HK-2 (cell line): ENCODE measurements around the gene RNF181.
"Not testable (repeated sequence)": the region's sequence is repeated elsewhere in the genome, so short reads cannot be mapped to it uniquely, and the experiment has no call there.

Experiments used
- DNase-seq: peaks from one replicate; pipeline ENCODE4 v3.0.0-alpha.2; 2018; ENCODE audit not compliant: unreplicated experiment

RNF181 gene, protein sequence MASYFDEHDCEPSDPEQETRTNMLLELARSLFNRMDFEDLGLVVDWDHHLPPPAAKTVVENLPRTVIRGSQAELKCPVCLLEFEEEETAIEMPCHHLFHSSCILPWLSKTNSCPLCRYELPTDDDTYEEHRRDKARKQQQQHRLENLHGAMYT

GRCh38 chr2:85595301-85596025 is at the start of gene RNF181:
TSS of gene RNF181 (plus strand) at chr2:85595745. CDS start at chr2:85595764, 19 bp downstream.
- DNase-seq: peak; percentile 95

DNA sequence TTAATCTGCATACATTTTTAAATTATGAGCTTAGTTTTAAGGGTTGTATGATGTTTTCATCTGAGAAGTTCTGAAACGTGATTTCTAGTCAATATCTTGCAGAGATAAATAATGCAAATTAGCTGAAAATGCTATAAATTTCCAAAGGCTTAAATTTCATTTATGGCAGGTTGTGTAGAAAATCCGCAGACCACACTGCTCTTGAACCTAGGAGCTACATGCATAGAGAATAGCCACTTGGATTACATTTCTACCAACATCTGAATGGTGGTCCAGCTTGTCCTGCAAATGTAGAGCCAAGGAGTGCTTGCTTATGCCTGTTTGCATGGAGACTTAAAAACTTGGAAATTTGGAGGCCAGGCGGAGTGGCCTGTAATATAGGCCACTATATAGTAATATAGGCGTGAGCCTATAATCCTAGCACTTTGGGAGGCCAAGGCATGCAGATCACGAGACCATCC is 49.7 kb upstream of the RNF181 start:
- no peak for DNase-seq

DNA sequence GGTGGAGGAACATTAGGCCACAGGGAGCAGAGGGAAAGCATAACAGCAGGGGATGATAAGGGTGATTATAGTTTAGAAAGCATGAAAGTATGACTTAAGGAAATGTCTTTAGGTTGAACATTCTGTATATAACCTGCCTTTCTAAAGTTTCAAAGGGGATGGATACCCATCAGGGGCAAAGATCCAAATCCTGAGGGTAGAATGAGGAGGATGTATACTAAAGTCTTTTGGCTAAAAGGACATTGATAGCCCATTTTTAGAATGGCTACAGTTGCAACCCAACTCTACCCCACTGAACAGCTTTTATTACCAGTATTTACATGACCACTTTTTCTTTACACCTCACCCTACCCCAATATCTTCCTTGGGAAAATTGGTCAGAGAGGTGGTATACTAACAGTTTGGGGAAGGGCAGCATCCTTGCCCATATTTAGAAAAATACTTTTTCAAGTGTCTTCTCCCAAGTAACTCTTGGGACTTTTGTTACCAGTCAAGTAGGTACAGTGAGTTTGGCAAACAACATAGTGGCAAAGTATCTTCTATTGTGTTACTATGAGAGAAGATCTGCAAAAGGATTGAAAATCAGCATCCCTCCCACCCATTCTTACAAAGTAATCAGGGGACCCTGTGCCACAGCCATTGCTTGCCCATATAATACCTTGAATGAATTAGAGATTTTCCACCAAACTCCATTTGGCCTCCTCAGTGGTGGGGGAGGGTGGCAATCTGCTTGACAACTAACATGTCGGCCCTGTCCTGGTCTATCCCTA is 48.3 kb upstream of the RNF181 start:
- no peak for DNase-seq

- DNase-seq: no peak
These were observed 47.5 kb upstream of the RNF181 start for GRCh38 chr2:85547859-85548607.

- DNase-seq: no peak
These were observed 47.0 kb upstream of the RNF181 start for GRCh38 chr2:85548608-85548900.

GRCh38 chr2:85549095-85549494 is 46.5 kb upstream of the RNF181 start:
- no peak for DNase-seq

DNA sequence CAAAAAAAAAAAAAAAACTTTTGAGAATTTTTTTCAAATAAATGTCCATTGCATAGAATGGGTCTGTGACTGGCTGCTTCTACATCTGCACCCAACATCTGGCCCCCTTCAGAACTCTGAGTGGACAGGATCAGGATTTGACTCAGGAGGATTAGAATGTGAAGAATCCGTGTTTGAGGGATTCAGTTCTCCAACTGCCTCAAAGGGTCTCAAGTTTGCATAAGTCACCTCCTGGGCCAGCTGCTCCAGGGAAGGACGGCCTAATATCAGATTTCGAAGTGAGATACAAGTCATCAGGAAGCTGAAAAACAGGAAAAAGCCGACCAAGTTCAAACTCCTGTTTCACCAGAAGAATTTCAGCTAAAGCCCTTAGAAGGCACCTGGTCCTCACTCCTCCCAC is 45.7 kb upstream of the RNF181 start:
- no peak for DNase-seq

DNA sequence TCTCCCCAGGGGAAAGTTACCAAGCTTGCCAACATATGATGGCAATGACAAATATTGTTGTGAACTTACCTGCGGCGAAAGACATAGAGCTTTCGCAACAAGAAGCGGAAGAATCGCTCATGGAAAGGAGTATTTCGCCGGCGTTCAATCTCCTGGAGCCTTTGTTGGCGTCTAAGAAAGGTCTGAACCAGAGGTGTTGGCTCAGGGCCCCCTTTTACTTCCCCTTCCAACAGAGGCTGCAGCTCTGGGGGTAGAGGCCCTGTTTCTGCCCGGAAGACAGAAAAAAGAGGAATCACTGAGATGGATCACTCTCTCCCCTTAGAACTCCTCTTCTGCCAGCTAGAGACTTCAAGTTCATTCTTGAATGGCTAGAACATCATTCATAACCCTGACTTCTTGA is 45.1 kb upstream of the RNF181 start:
- no peak for DNase-seq

DNA sequence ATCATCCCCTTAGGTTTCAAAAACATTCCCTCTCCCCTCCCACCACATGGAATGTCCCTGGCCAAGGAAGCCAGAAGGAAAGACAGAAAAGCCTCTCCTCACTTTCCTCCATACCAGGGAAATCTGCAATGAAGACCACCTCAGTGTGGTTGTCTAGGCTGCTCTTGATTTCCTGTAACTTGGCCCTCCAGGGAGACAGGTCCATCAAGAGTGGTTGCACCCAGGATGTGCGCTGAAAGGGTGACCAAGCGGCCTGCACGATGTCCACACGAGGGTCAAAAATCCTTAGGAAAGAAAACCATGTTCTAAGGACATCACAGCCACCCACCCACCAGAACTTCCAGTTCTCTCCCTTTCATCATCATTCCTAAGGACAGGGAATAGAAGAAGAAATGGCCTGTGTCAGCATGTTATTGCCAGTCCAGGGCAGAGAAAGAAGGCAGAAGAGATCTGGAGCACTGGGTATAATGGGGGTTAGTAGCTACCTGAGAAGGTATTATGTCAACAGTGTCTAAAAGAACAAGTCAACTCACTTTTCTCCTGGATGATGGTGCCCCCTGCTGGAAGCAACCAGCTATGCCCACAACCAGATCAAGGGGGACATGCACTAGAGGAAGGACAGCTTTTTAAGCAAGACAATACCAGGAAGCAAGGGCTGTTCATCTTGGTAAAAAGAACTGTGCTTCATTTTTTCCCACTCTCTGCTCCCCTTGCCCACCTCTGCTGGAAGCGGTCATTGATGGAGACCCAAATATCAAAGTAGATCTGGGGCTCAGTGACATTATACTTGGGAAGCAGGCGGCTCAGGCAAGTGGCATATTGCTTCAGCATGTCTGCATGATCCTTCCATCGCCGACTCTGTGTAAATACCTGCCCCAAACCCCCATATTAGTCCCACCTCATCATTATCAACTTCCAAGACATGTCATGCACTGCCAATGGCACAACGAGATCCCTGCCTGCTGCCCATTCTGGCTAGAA is 43.6 kb upstream of the RNF181 start:
- DNase-seq: peak; percentile 80

GRCh38 chr2:85553184-85553583 is 42.4 kb upstream of the RNF181 start:
- DNase-seq: no peak

- no peak for DNase-seq
These were observed 40.4 kb upstream of the RNF181 start for GRCh38 chr2:85554980-85555612.

DNA sequence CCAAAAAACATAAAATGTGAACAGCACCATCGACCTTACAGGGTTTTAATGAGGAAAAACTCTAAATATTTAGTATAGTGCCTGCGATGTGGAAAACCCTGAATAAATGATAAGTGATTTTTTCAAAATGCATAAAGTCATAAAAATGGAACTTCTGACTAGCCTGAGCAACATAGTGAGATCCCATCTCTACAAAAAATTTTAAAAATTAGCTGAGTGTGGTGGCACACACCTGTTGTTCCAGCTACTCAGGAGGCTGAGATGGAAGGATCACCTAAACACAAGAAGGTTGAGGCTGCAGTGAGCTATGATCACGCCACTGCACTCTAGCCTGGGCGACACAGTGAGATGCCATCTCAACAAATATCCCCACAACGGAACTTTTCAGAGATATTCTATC is 38.4 kb upstream of the RNF181 start:
- DNase-seq: no peak

- DNase-seq: no peak
These were observed 37.4 kb upstream of the RNF181 start for GRCh38 chr2:85558160-85558559.

GRCh38 chr2:85560403-85560726 is 35.2 kb upstream of the RNF181 start:
- not testable (repeated sequence) for DNase-seq

- DNase-seq: no peak
These were observed 34.7 kb upstream of the RNF181 start for GRCh38 chr2:85560812-85561279.

GRCh38 chr2:85561280-85562212 is 34.0 kb upstream of the RNF181 start, which contains the start of gene GGCX:
TSS of gene GGCX (minus strand) at chr2:85561493. CDS start at chr2:85561428, 65 bp downstream.
- peak; percentile 94 for DNase-seq

GRCh38 chr2:85564144-85564563 is 31.4 kb upstream of the RNF181 start:
- no peak for DNase-seq

DNA sequence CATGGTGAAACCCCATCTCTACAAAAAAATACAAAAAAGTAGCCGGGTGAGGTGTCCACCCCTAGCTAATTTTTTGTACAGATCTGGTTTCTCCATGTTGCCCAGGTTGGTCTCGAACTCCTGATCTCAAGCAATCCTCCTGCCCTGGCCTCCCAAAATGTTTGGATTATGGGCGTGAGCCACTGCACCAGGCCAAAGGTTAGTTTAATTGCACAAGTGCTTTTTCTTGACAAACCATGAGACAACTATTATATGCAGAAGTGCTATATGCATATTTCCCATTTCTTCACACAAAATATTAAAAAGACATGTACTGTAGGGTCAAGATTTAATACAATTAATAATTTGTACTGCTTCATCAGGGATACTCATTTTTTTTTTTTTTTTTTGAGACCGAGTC is 29.3 kb upstream of the RNF181 start:
- DNase-seq: no peak

DNA sequence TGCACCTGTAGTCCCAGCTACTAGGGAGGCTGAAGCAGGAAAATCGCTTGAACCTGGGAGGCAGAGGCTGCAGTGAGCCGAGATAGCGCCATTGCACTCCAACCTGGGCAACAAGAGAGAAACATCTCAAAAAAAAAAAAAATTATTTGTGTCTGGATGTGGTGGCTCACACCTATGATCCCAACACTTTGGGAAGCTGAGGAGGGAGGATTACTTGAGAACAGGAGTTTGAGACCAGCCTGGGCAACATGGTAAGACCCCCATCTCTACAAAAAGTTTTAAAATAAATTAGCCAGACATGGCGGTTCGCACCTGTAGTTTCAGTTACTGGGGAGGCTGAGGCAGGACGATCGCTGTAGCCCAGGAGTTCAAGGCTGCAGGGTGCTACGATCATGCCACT is 19.8 kb upstream of the RNF181 start:
- DNase-seq: no peak

DNA sequence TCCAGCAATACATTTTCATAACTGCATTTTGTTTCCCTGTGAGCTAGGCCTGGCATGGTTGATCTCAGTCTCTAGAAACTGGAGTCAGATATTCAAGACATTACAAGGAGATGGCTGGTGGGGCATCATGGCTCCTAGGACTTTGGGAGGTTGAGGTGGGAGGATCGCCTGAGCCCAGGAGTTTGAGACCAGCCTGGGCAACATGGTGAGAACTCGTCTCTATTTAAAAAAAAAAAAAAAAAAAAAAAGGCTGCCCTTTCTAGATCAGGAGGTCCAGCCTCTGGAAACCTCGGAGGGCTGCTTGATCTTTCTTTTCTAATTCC is 18.5 kb upstream of the RNF181 start:
- DNase-seq: no peak
